ENCODE results near the gene ASF1A. TPM values are rescaled to one million over a fixed set of nuclear protein-coding genes. Genes with fewer than 3 reads are reported as not detected.

ASF1A gene
- total and polyA plus RNA-seq, 10 of the 15 experiments (the other 5 are each of a cell fraction or from before 2014, with no cell fraction given) = 23.7 to 103 (median 31.5) TPM

GRCh38 chr6:118893064-118893806, 717 bp upstream of the ASF1A start (continued):
- TF ChIP-seq USF2 (IDR thresholded peaks at IDR 0.05; ENCODE audit: borderline replicate concordance, low read depth, low read length) = no peak
- peak; percentile 76 for TF ChIP-seq ZNF384 (IDR thresholded peaks at IDR 0.05; ENCODE audit: borderline replicate concordance, low read depth, low read length)
- no peak for TF ChIP-seq MYC (IDR thresholded peaks at IDR 0.05; ENCODE audit: insufficient read depth, insufficient read length, insufficient replicate concordance, low read length, severe bottlenecking)
- TF ChIP-seq CREM (IDR thresholded peaks at IDR 0.05; ENCODE audit: low read depth) = no peak; the same call in 1 of the 2 replicates
- TF ChIP-seq NRF1 (conservative IDR thresholded peaks at IDR 0.05; ENCODE audit: low read depth, low read length) = no peak
- no peak for TF ChIP-seq SIX5 (IDR thresholded peaks at IDR 0.05; ENCODE audit: low read depth, low read length, severe bottlenecking)
- TF ChIP-seq POLR2AphosphoS2 (IDR thresholded peaks at IDR 0.05; ENCODE audit: low read depth, low read length) = no peak
- TF ChIP-seq MLLT1 (IDR thresholded peaks at IDR 0.05) = peak; percentile 80
- TF ChIP-seq PAX5 (IDR thresholded peaks at IDR 0.05; ENCODE audit: borderline replicate concordance, low read depth, low read length) = no peak
- TF ChIP-seq ATF2 (IDR thresholded peaks at IDR 0.05; ENCODE audit: low read length) = 0 out of 2 replicates have a peak, but pooled peaks have one; percentile 9
- TF ChIP-seq SP1 (IDR thresholded peaks at IDR 0.05; ENCODE audit: low read depth, low read length) = no peak
- peak; percentile 96 for TF ChIP-seq E4F1 (IDR thresholded peaks at IDR 0.05; ENCODE audit: borderline replicate concordance, partially characterized antibody)
- peak; percentile 13; the same call in 1 of the 2 replicates for TF ChIP-seq TAF1 (IDR thresholded peaks at IDR 0.05; ENCODE audit: borderline replicate concordance, low read depth, low read length)
- peak; percentile 23 for TF ChIP-seq KLF5 (IDR thresholded peaks at IDR 0.05; ENCODE audit: partially characterized antibody)
- TF ChIP-seq ZNF24 (IDR thresholded peaks at IDR 0.05) = no peak

Data from GM12878 (cell line).